ENCODE results near the gene POLR3A.
"Not testable (repeated sequence)": the region's sequence is repeated elsewhere in the genome, so short reads cannot be mapped to it uniquely, and the experiment has no call there.

The POLR3A gene

GRCh38 chr10:78021201-78021600 is 8.1 kb downstream of the POLR3A start:
- no peak for DNase-seq (ENCODE audit: low read depth in 2 of 2)

GRCh38 chr10:78019264-78019663 is 10.1 kb downstream of the POLR3A start:
- DNase-seq (ENCODE audit: low read depth in 2 of 2): no peak

GRCh38 chr10:78017856-78018255 is 11.5 kb downstream of the POLR3A start:
- DNase-seq (ENCODE audit: low read depth in 2 of 2): no peak

GRCh38 chr10:78015546-78015945 is 13.8 kb downstream of the POLR3A start:
- no peak for DNase-seq (ENCODE audit: low read depth in 2 of 2)

GRCh38 chr10:78013564-78013963 is 15.8 kb downstream of the POLR3A start:
- no peak for DNase-seq (ENCODE audit: low read depth in 2 of 2)

GRCh38 chr10:78011065-78011464 is 18.2 kb downstream of the POLR3A start:
- DNase-seq (ENCODE audit: low read depth in 2 of 2): no peak

- DNase-seq (ENCODE audit: low read depth in 2 of 2): no peak
Observed at GRCh38 chr10:78010278-78010677, 19.0 kb downstream of the POLR3A start.

- no peak for DNase-seq (ENCODE audit: low read depth in 2 of 2)
Observed at GRCh38 chr10:78009662-78010061, 19.7 kb downstream of the POLR3A start.

- no peak for DNase-seq (ENCODE audit: low read depth in 2 of 2)
Observed at GRCh38 chr10:78007172-78007571, 22.1 kb downstream of the POLR3A start.

- DNase-seq (ENCODE audit: low read depth in 2 of 2): no peak
Observed at GRCh38 chr10:78004215-78005026, 24.9 kb downstream of the POLR3A start.

GRCh38 chr10:78002541-78003288 is 26.6 kb downstream of the POLR3A start:
- no peak for DNase-seq (ENCODE audit: low read depth in 2 of 2)

GRCh38 chr10:78000956-78001472 is 28.3 kb downstream of the POLR3A start:
- DNase-seq (ENCODE audit: low read depth in 2 of 2): no peak

- DNase-seq (ENCODE audit: low read depth in 2 of 2): no peak
Observed at GRCh38 chr10:78000206-78000605, 29.1 kb downstream of the POLR3A start.

- DNase-seq (ENCODE audit: low read depth in 2 of 2): not testable (repeated sequence)
Observed at GRCh38 chr10:77998780-77999179, 30.5 kb downstream of the POLR3A start.

- no peak for DNase-seq (ENCODE audit: low read depth in 2 of 2)
Observed at GRCh38 chr10:77993620-77994019, 35.7 kb downstream of the POLR3A start.

GRCh38 chr10:77989081-77989724 is 40.1 kb downstream of the POLR3A start:
- no peak for DNase-seq (ENCODE audit: low read depth in 2 of 2)

- DNase-seq (ENCODE audit: low read depth in 2 of 2): no peak
Observed at GRCh38 chr10:77987671-77988255, 41.6 kb downstream of the POLR3A start.

- no peak for DNase-seq (ENCODE audit: low read depth in 2 of 2)
Observed at GRCh38 chr10:77984986-77985385, 44.3 kb downstream of the POLR3A start.

- no peak for DNase-seq (ENCODE audit: low read depth in 2 of 2)
Observed at GRCh38 chr10:77983384-77984341, 45.7 kb downstream of the POLR3A start.

GRCh38 chr10:77981281-77981680 is 48.0 kb downstream of the POLR3A start:
- no peak for DNase-seq (ENCODE audit: low read depth in 2 of 2)

GRCh38 chr10:77979221-77979620 is 50.1 kb downstream of the POLR3A start:
- DNase-seq (ENCODE audit: low read depth in 2 of 2): no peak

All from stimulated activated CD4-positive, alpha-beta T cell treated with anti-CD3 and anti-CD28 coated beads, Interleukin-4, amount 100 ng/mL, for 48 hours (primary cell).